ENCODE data around the gene SLC25A38. TPM values are rescaled to one million over a fixed set of nuclear protein-coding genes. Genes with fewer than 3 reads are reported as not detected.

Gene SLC25A38
- total and polyA plus RNA-seq, 2 donors: 10.7 to 38.6 TPM

DNA sequence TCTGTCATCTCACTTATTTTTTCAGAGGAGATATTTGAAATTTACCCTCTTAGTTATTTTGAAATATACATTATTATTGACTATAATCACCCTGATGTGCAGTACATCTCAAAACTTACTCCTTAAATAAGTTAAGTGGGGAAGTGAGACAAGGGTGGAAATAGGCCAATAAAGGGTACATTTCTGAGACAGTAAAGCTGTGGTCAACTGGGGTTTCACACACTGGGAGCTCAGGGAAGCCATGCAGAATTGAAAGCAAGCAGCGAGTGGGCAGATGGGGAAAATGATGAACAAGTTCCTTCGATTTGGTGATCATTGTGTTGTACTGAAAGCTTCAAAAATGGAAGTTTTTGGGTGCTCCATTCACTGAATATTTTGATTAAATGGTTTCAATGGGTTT lies 62.8 kb downstream of the SLC25A38 start:
- Histone ChIP-seq H3K27ac (ENCODE audit: low read depth) (no peak overlapping the region), H3K36me3 (ENCODE audit: insufficient read depth) (no peaks in the 10 kb centered on the region), H3K4me3 (ENCODE audit: low read depth, low read length) (no peak overlapping the region), H3K4me1 (ENCODE audit: insufficient read depth) (no peaks in the 10 kb centered on the region)
- DNase-seq (ENCODE audit: extremely low spot score): no peak
- 76% methylated on average over 2 of the region's 2 CpGs for WGBS

DNA sequence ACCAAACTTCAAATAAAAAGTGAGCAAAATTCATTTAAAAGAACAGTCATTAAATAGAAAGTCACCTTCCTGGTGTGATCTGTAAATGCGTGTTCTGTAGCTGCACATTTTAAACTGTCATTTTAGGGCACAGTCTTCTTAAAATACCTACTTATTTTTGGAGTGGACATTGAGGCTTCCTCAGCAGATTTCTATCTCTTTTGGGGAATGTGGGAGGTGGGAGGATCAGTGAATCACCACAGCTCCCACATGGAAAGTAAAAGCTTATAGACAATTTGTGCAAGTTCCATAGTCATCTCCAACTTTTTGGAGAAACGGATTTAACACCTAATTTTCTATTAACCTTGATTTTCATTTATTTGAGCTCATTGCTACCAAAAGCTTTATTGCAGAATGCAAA lies 63.3 kb downstream of the SLC25A38 start:
- 83% methylated on average over 2 of the region's 2 CpGs for WGBS
- DNase-seq (ENCODE audit: extremely low spot score): no peak
- Histone ChIP-seq H3K4me3 (ENCODE audit: low read depth, low read length) (no peak overlapping the region), H3K36me3 (ENCODE audit: insufficient read depth) (no peaks in the 10 kb centered on the region), H3K27ac (ENCODE audit: low read depth) (no peak overlapping the region), H3K4me1 (ENCODE audit: insufficient read depth) (no peaks in the 10 kb centered on the region)

Small RNAs within 50 kb of the gene (small RNA-seq; reads per million reads assigned to genes)
- not detected for gene SNORA6
- gene SNORA62: not detected

Other genes starting within 250 kb of the SLC25A38 start
- gene CSRNP1, start 229.8 kb upstream of the SLC25A38 start, total RNA-seq: 13.7 TPM
- gene CSRNP1, start 229.8 kb upstream of the SLC25A38 start, polyA plus RNA-seq: 90.2 TPM
- 1.1 TPM for gene XIRP1, start 190.8 kb upstream of the SLC25A38 start, total RNA-seq
- gene XIRP1, start 190.8 kb upstream of the SLC25A38 start, polyA plus RNA-seq: 0.03 TPM
- gene CX3CR1, start 103.3 kb upstream of the SLC25A38 start, total RNA-seq: 5.6 TPM
- 0.24 TPM for gene CX3CR1, start 103.3 kb upstream of the SLC25A38 start, polyA plus RNA-seq
- gene CCR8, start 53.7 kb upstream of the SLC25A38 start, total RNA-seq: not detected
- gene CCR8, start 53.7 kb upstream of the SLC25A38 start, polyA plus RNA-seq: not detected
- gene RPSA, start 23.4 kb downstream of the SLC25A38 start, total RNA-seq: 970 TPM
- 1,326 TPM for gene RPSA, start 23.4 kb downstream of the SLC25A38 start, polyA plus RNA-seq
- 0.05 TPM for gene MOBP, start 84.3 kb downstream of the SLC25A38 start, total RNA-seq
- 0.94 TPM for gene MOBP, start 84.3 kb downstream of the SLC25A38 start, polyA plus RNA-seq